Measurements from ENCODE around the gene CHST9.
"Not testable (repeated sequence)": the region's sequence is repeated elsewhere in the genome, so short reads cannot be mapped to it uniquely, and the experiment has no call there.

The CHST9 gene

DNA sequence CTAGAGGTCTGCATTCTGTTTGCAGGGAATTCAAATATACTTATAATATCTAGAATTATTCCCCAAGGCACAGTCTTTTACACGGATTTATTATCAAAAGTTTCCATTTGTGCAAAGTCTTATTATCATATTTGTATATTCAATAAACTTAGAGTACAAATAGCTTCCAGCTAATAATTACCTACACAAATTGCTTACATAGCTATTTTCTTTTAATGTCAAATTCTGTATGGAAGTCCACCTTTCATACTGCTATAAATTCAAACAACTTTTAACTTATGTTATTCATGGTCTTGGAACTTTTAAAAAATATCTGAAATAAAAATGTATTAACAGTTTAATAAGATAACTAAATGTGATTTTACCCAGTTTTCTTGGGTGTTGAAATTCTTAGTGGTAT lies 13.1 kb downstream of the CHST9 start:
- no peak for DNase-seq (ENCODE audit: low spot score)

DNA sequence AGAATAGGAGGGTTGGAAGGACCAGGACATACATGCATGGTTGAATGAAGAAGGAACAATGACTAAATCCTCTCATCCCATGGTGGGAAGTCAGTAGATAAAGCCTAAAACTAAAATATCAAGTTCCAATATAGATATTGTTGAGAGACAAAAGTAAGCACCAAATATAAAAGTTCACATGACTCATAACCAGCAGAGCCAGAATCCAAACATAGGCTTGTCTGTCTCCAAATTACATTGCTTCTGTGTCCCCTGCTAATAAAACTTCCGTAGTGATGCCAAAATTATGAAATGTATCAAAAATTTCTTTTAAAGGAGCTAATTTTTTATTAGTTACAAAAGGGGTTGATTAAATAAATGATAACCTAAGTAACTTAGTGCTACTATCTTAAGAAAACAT lies 19.7 kb downstream of the CHST9 start:
- DNase-seq (ENCODE audit: low spot score) = no peak

DNA sequence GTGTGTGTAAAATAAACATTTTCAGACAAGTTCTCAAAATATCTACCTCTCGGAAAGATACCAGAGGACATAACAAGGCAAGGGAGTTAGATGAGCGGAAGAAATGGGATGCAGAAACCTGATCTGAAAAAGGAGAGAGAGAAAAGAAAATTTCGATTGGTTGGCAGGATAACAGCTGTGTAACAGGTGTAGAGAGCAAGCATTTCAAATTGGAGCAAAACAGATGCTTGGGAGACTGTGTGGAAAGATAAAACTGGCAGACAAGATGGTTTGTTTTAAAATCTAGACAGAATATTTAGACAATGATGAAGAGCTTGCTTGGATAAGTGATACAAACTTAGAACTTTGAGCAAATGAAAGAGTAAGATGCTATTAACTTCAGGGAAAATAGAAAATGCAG lies 20.2 kb downstream of the CHST9 start:
- no peak for DNase-seq (ENCODE audit: low spot score)

DNA sequence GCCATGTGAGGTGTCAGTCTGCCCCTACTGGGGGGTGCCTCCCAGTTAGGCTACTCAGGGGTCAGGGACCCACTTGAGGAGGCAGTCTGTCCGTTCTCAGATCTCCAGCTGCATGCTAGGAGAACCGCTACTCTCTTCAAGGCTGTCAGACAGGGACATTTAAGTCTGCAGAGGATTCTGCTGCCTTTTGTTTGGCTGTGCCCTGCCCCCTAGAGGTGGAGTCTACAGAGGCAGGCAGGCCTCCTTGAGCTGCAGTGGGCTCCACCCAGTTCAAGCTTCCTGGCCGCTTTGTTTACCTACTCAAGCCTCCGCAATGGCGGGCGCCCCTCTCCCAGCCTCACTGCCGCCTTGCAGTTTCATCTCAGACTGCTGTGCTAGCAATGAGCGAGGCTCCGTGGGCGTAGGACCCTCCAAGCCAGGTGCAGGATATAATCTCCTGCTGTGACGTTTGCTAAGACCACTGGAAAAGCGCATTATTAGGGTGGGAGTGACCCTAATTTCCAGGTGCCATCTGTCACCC lies 21.9 kb downstream of the CHST9 start:
- not testable (repeated sequence) for DNase-seq (ENCODE audit: low spot score)

DNA sequence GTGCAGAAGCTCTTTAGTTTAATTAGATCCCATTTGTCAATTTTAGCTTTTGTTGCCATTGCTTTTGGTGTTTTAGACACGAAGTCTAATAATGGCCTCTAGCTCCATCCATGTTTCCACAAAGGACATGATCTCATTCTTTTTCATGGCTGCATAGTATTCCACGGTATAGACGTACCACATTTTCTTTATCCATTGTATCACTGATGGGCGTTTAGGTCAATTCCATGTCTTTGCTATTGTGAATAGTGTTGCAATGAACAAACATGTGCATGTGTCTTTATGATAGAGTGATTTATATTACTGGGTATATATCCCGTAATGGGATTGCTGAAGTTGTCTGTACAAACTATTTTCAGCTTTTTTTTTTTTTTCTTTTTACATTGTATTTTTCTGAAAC lies 35.9 kb downstream of the CHST9 start:
- not testable (repeated sequence) for DNase-seq (ENCODE audit: low spot score)

DNA sequence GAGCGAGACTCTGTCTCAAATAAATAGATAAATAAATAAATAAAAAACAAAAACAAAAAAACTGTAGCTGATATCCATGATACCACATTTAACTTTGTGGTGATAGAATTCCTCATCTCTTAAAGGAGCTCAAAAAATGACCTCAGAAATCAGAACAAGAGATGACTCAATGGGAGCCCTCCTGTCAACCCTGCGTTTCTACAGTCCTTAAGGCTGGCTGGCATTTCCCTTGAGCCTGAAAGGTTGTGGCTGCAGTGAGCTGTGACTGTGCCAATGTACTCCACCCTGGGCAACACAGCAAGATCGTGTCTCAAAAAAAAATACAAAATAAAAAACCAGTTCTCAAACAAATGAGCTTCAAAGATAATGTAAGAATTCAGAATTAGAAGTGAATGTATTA lies 40.4 kb downstream of the CHST9 start:
- no peak for DNase-seq (ENCODE audit: low spot score)

DNA sequence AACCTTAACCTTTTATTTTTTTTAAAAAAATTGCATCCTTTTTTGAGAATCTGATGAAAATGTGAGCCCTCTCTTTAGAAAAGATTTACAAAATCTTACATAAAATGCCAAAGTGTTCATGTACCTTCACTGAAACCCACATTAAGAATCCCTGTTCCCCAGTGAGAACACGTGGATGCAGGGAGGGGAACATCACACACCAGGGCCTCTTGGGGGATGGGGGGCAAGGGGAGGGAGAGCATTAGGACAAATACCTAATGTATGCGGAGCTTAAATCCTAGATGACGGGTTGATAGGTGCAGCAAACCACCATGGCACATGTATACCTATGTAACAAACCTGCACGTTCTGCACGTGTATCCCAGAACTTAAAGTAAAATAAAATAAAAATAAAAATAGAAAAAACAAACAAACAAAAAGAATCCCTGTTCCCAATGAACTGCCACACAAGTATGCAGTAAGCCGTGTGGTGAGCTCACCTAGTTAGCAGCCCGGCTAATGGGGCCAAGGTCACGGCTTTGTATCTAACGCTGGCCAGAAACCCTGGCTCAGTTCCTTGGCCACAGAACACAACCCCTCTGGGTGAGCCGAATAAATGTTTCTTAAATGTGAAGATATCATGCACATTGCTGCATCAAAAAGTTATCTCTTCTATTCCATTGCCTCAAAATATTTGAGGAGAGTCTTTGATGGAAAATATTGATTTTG lies 41.4 kb downstream of the CHST9 start:
- DNase-seq (ENCODE audit: low spot score) = no peak

DNA sequence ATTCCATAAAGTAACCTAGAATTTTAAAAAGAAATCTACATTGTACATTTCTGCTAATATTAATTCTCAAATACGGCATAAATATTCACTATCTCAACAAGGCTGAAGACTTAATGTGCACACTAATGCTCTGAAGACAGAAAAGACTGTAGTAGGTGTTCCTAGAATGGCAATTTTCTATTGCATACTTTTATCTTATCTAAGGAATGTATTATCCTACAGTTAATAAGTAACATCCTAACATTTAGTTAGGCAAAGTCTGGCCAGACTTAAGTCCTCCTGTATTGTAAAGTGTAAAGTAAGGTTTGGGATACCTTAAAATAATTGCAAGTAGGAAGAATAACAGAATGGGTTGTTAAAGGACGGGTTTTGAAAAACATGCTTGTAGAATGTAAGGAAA lies 42.2 kb downstream of the CHST9 start:
- DNase-seq (ENCODE audit: low spot score) = no peak

DNA sequence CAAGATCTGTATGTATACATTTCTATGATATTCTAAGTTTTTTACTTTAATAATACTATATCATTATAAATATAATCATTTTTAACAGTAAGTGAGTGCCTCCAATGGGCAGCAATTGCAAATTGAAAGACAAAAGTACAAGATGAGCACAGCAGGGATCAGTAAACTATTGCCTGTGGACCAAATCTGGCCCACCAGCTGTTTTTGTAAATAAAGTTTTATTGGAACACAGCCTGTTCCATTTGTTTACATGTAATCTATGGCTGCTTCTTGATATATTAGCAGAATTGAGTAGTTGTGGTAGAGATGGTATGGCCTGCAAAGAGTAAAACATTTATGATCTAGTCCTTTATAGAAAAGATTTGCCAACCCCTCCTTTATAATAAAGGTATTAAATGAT lies 43.2 kb downstream of the CHST9 start:
- no peak for DNase-seq (ENCODE audit: low spot score)

DNA sequence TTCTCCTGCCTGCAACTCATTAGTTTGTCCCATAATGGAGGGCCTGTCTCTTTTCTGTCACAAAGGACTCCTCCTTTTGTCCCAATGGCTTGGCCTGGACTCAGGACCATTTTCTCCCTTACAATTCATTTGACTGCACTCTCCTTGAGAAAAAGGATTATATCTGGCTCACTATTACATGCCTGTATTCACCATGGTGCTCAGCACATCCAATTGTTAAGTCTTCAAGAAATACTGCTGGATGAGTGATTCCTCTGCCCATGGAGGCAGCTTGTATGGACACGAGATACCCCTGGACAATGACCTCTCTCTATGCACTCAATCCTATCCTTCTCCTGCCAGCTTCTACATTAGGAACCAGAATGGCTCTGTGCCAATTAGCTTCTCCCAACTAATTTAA lies 47.0 kb downstream of the CHST9 start:
- DNase-seq (ENCODE audit: low spot score) = no peak

DNA sequence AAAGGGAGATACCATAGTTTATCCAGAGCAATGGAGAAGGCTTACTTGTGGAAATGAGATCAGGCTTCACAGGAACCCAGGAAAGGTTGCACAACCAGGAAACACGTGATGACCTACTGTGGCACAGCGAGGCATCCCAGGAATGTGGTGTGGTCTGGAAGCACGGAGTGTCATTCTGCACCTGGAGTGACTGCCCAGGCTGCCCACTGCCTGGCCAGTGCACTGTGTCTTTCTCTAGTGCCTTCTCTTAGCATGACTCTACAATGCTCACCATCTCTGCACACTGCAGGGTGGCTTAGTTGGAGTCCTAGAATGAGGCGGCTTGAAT lies 48.9 kb downstream of the CHST9 start:
- no peak for DNase-seq (ENCODE audit: low spot score)

DNA sequence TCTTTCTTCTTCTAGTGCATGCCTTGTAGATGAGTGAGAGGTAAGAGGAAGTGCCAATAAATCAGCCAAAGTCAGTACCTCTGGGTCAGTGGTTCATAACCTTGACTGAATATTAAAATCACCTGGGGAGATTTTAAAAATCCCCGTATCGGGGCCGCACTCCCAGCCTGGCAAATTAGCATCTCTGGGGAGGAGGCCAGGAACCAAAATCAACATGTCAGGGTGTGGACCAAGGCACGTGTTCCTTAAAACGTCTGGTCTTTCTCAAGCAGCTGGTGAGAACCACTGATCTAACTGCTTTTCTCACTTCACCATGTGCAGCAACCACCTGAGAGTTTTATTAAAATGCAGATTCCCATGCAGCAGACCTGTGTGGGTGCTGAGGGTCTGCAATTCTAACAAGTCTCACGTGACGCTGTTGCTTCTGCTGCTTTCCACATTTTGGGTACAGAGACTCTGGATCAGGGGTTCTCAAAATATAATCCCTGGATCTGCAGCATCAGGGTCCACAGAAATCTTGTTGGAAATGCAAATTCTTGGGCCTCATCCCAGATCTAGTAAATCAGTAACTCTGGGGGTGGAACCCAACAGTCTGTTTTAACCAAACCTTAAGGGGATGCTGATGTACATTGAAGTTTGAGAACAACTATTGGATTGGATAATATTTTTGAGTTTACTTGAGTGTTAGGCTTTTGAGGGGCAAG lies 49.5 kb downstream of the CHST9 start:
- DNase-seq (ENCODE audit: low spot score) = no peak

DNA sequence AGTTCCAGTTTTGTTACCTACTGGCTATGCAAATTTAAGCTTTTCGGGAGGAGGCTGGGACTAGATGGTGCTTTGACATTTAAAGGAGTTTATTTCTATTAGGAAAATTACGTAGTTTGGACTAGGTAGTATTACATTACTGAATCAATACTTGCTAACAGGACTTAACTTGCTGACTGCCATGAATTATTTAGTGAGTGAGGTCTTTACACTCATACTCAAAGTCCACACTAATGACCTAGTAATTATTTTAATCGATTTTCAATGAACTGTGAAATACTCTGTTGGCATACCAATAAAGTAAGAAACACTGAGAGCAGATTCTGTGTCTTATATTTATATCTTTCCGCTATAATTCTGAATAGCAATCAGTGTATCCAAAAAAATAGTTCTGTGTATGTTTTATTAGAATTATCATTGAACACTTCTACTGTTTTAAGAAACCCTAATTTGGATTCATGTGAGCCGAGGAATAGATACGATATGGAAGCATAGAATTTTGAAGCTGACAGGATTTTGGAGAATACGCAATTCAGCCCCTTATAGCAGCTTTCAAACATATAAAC lies 55.0 kb downstream of the CHST9 start:
- DNase-seq (ENCODE audit: low spot score) = no peak

DNA sequence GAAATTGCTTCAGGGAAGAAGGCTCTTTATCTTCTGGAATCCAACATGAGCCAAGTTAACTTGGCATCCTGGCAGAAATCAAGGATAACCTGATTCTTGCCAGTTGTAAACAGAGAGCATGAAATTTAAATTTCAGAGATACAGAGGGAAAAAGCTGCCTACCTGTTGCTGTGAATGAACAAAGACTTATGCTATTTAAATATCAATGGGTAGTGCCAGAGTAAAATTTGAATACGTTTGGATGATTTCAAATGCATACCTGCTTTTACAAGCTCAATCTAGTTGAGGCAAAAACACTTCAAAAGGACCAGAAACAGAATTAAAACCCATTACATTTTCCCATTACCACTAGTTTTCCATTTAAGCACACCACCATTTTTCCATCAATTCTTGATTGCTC lies 60.9 kb downstream of the CHST9 start:
- no peak for DNase-seq (ENCODE audit: low spot score)

DNA sequence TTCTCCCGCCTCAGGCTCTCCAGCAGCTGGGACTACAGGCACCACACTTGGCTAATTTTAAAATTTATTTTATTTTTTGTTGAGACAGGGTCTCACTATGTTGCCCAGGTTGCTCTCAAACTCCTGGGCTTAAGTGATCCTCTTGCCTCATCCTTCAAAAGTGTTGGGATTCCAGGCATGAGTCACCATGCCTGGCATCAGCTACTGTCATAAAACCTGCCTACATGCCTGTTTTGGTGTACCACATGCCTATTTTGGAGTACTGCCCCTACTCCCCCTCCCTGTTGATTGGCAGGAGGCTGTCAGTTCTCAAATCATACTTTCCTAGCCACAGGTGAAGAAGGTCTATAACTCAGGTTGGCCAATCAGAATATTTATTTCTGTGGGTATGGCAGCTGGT lies 64.0 kb downstream of the CHST9 start:
- no peak for DNase-seq (ENCODE audit: low spot score)

DNA sequence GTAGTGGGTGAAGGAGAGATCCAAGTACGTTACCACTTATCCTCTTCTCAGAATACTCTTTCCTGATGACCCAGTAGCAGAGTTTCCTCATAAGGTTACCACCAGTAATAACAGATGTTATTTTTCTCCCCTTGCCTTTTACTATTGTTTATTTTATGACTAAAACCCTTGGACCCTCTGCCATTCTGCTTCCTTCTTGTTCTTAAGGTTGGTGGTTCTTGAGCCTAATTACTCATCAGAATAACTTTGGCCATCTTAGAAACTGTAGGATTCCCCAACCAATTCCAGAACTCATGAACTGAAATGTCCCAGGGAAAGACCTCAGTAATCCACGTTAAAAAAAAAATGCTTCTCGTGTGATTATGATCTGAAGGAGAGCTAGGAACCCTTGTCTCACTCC lies 64.9 kb downstream of the CHST9 start:
- no peak for DNase-seq (ENCODE audit: low spot score)

DNA sequence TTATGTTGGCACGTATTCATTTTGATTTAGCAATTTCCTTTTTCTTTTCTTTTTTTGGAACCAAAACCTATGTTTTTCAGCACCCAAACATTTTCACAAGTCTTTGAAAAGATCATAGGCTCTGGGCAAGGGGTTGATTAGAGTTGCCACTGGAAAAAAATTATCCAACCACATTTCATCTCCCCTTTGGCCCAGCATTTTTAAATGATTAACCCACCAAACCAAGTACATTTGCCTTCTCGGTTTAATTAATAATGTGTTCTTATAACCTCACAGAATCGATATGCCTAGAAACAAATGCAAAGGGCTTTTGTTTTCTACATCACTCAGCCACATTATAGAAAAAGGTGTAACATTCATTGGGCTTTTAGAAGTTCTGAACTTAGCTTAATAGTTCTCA lies 66.1 kb downstream of the CHST9 start:
- DNase-seq (ENCODE audit: low spot score) = no peak

DNA sequence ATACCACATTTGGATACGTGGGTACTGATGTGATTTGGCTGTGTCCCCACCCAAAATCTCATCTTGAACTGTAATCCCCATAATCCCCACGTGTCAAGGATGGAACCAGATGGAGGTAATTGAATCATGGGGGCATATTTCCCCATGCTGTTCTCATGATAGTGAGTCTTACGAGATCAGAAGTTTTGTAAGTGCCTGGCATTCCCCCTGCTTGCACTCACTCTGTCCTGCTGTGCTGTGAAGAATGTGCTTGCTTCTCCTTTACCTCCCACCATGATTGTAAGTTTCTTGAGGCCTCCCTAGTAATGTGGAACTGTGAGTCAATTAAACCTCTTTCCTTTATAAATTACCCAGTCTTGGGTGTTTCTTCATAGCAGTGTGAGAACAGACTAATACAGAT lies 70.3 kb downstream of the CHST9 start:
- no peak for DNase-seq (ENCODE audit: low spot score)

DNA sequence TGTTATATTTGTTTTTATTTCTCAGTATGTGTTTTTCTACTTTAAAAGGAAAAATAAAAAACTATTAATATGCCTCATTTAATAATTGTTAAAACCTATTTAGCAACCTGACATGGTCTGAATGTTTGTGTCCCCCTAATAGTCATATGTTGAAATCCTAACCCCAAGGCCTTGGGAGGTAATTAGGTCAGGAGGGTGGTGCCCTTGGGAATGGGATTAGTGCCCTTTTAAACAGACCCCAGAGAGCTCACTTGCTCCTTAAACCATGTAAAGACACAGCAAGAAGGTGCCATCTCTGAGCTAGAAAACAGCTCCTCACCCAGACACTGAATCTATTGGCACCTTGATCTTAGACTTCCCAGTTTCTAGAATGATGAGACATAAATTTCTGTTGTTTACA lies 71.8 kb downstream of the CHST9 start:
- no peak for DNase-seq (ENCODE audit: low spot score)

DNA sequence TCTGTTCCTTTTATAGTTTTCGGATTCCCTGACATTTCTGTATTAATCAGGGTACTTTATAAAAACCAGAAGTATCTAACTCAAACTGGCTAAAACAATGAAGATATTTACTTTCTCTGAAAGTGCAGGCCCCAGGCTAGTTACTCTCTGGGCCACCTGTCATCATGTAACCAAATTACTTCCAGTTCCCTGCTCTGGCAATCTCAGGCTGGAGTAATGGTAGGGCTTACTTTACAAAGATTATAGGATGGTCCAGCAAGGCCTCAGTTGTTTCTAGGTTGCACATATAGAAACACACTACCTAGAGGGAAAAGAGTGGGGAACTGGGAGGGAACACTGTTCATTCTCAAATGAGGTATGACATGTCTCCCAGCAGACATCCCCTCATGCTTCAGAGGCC lies 74.8 kb downstream of the CHST9 start:
- no peak for DNase-seq (ENCODE audit: low spot score)

DNA sequence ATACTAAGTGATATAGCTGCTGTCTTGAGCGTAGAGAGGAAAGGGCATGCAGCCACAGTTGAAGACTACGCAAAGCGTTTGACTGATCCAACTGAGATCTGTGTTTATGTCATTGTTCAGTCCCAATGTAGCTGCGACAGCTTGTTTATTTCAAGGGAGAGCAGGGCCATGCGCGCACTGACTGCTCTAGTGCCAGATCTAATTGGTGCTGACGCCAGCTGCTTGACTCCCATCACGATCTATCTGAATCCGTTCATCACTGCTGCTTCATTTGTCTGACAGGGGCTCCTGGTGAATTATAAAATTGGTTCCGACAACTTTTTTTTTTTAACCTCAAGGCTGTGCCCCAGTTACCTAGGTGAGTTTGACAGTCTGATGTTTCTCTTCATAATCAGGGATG lies 75.7 kb downstream of the CHST9 start:
- no peak for DNase-seq (ENCODE audit: low spot score)

DNA sequence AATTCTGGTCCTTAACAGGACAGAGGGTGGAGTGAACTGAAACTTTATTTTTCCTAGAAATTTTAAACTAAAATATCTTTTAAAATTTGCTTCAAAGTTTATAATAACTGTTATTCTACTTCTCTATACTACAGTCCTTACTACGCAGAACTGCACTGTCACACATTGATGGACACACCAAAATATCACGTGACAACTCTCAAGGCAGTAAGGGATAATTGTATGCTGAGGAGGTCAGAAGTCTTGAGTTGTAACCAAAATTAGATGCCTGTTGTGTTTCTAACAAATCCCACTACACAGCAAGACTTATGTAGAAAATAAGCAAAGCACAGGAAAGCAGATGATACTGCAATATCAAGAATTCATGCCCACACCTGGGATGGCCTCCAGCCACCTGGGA lies 76.3 kb downstream of the CHST9 start:
- DNase-seq (ENCODE audit: low spot score) = no peak

DNA sequence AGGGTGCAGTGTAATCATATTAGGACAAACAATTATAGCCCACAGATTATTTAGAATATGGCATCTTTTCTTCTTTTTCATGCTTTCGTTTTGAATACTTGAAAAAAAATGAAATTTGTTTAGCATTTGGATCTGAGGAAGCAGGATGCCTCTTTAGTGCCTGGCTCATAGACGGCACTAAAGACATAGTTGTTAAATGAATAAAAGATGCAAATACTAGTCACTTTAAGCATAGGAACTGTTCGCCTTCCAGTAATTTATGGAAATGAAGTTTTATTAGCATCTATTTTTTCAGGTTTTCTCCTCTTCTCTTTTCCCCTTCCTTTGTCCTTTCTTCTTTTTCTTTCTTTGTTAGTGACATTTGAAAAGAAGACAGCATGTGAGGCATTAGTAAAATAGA lies 80.4 kb downstream of the CHST9 start:
- DNase-seq (ENCODE audit: low spot score) = no peak

DNA sequence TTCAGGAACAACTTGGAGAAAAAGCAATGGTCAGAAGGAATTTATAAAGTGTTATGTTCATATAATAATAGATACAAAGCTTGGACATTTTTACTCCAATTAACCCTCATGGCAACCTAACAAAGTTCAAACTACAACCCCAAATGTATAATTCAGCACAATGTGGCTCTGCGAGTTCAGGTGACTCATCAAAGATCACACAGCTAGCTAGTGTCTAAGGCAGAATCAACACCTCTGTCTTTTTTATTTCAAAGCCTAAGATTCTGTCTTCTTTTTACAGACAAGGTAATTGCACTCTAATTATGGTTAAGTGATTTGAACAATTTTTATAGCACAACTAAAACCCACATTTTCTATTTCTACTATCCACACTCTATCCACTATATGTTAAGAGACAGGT lies 90.5 kb downstream of the CHST9 start:
- no peak for DNase-seq (ENCODE audit: low spot score)

All from ecto neural progenitor cell (in vitro differentiated cells).